Measurements from ENCODE around the gene CLSTN1.

Gene CLSTN1

DNA sequence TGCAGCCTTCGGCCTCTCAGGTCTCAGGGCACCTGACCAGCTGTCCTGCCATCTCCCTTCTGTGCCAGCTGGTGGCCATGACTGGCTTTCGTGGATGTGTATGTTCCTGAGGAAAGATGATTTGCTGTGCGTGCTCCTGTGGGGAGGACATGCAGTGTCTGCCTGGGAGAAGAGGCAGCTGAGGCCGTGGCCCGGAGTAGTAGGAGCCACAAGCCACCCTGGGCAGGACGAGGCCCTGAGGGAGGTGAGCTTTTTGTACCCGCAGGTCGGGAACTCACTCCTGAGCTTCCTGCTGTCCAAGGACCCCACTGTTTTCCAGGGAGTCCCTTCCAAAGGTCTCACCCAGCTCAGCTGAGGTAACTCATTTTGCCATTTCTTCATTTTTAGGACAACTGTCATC lies 113.7 kb downstream of the CLSTN1 start:
- DNase-seq: no peak

DNA sequence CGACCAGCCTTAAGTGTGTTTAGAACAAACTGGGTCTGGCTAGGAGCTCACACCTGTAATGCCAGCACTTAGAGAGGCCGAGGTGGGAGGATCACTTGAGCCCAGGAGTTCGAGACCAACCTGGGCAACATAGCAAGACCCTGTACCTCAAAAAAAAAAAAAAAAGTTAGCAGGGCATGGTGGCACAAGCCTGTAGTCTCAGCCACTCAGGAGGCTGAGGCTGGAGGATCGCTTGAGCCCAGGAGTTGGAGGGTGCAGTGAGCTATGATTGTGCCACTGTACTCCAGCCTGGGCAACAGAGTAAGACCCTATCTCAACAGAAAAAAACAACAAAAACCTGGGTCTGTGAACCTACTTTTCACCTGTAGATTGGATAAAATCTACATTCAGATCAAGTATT lies 117.6 kb downstream of the CLSTN1 start:
- no peak for DNase-seq

DNA sequence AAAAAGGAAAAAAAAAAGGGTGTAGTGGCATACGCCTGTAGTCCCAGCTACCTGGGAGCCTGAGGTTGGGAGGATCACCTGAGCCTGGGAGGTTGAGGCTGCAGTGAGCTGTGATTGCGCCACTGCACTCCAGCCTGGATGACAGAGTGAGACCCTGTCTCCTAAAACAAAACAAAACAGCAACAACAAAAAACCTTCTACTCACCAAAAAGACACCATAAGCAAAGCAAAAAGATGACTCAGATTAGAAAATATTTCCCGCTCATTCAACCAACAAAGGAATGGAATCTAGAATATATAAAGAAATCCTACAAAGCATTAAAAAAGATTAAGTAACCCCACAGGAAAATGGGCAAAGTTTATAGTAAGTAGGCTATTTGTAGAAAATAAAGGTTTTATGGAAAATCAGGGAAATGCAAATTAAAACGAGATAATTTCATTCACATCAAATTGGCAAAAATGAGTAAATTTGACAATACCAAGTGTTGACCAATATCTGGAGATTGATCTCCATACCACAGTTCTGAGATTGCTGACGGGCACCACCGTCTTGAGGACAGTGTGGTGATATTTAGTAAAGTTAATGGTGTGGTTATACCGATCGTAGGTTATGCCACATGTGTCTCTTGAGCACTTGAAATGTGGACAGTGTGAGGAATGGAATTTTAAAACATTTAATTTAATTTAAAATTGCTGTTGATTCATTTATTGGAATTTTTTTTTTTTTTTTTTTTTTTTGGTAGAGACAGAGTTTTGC lies 118.2 kb downstream of the CLSTN1 start:
- no peak for DNase-seq

DNA sequence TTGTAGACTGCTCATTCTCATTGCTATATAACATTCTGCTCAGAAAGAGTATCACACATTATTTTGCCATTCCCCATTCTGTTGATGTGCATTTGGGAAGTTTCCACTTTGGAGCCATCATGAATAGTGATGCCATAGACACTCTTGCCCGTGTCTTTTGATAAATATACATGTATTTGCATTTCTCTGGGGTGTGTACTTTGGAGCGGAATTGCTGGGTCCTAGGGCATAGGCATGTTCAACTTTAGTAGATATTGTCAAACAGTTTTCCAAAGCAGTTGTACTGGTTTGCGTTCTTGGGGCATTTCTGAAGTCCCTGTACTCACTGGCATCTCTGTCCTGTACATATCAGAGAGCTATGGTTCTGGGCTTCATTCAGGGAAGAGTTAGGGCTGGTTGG lies 120.1 kb downstream of the CLSTN1 start:
- DNase-seq: no peak

DNA sequence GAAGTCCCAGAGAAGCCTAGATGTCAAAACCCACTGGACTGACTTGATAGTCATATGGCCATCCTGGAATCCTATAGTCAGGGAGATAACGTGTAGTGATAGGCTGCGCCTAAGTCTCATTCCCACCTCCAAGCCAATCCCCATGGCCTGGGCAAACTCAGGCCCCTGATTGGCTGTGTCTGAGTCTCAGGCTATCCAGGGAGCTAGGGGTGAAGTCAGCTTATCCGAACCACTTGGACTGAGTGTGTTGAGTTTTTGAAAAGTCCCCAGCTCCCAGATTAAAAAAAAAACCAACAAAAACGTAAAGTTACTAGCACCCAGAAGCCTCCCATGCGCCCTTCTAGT lies 120.6 kb downstream of the CLSTN1 start:
- no peak for DNase-seq

DNA sequence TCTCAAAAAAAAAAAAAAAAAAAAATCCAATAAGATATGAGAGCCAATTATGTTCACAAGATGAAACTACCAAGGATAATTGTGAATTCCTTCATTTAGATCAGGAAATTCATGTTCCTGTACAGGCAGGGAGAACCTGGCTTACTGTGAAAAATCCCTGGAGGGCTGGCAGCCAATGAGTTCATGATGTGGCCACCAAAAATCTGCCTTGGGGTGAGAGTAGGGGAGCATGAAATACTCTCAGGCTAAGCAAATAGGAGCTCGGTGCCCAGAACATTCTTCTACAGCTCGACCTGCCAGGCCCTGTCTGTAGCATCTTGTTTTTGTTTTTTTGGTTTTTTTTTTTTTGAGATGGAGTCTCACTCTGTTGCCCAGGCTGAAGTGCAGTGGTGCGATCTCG lies 122.1 kb downstream of the CLSTN1 start:
- DNase-seq: no peak

DNA sequence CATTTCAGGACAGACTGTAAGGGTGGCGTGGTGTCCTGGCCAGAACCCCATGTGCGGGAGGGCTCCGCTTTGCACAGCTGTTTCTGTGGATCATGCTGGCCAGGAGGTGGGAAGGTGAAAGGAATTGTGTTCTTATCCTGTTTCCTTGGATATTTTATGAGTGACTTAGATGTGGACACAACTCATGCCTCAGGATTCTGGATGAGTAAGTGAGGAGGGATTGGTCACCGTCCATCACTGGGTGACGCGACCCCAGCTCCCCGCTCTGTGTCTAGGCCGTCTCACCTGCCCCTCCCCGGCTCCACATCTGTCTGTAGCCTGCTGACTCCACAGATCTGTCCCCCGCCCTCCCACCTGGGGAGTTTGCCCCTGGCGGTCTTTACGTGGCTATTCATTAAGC lies 123.4 kb downstream of the CLSTN1 start:
- DNase-seq: no peak

DNA sequence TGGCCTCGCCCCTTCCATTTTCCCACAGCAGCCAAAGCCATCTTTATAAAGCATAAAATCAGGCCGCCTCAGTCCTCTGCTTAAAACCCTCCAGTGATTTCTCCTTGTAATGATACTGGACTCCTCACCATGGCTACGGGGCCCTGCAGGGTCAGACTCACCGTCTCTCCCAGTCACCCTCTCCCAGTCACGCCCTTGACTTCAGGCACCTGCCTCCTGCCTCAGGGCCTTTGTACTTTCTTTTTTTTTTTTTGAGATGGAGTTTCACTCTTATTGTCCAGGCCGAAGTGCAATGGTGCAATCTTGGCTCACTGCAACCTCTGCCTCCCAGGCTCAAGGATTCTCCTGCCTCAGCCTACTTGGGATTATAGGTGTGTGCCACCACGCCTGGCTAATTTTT lies 124.4 kb downstream of the CLSTN1 start:
- DNase-seq: no peak

DNA sequence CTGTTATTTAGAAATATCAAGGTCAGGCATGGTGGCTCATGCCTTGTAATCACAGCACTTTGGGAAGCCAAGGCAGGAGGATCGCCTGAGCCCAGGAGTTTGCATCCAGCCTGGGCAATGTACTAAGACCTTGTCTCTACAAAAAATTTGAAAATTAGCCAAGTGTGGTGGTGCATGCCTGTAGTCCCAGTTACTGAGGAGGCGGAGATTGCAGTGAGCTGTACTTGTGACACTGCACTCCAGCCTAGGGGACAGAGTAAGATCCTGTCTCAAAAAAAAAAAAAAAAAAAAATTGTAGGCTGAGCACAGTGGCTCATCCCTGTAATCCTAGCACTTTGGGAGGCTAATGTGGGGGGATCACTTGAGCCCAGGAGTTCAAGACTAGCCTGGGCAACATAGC lies 127.0 kb downstream of the CLSTN1 start:
- DNase-seq: no peak

DNA sequence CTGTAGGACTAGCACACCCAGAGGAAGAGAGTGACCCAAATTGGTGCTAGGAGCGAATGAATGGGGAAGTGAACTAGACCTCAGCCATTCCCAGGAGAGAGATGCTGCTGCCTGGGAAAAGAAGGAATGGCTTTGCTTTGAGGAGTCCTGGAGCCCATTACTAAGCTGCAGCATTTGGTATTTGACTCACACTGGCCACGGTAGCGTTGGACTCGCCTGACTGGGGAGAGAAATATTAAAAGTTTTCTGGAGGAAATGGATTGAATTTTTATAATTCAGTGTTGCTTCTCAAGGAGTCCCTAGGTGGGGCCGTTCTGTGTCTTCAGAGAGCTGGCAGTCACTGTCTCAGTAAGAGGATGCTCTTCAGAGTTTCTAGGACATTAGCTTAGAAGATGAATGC lies 132.1 kb downstream of the CLSTN1 start:
- no peak for DNase-seq

DNA sequence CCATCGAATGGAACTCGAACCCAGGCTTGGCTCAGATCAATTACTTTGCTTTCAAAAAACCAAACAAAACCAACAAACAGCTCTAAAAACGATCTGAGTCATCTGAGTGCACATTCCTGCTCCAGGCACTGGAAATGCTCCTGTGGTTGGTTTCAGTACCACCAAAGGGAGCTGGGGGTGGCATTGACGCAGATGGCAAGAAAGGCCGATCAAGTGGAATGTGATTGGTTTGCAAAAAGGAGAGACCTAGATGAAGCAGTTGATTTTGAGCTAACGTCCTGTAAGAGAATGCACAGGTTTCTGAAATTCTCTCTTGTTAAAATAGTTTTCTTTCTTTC lies 132.7 kb downstream of the CLSTN1 start:
- DNase-seq: no peak

DNA sequence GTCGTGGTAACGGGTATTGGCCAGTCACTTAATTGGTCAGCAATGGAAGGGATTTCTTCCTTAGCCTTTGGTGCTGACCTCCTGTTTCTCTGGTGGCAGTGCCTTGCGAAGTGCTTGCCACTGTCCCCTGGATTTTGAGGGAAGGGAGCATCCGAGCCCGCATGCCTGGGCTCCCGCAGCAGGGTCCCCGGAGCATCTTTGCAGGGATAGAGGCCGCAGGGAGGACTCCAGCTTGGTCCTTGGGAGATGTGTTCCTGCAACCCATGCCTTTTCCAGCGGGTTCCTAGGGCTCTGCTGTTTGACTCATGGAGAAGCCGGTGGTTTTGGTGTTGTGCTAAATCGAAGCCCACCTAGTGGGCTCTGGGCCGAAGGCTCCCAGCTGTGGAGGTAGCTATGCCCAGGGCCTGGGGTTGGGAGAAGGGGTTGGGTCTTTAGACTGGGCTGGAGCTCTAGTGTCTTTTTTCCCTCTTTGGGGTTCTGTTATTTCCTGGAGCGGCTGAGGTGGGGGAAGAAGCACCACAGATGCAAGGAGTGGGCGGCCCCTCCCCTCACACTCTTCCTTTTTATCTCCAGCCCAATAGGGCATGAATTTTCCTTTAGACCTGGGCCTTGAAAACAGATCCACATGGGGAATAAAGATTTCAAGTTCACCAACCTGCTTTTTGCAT lies 133.2 kb downstream of the CLSTN1 start:
- no peak for DNase-seq

DNA sequence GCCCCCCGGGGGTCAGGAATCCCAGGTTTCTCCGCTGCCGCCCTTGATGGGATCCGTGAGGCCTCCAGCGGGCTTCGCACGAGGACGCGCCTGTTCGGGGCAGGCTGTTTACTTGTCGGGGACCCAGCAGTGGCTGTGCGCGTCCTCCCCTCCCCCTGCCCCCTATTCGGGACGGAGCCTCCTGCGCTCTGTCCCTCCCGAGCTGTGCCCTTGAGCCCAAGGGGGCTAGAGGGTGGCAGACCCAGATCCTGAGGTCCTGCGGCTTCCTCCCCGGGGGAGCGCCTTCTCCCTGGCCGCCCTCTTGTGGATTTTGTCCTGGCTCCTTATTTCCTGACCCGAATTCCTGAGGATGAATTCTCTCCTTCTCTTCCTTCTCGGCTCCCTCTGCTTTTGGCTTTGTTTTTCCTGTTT lies 133.8 kb downstream of the CLSTN1 start:
- DNase-seq: no peak

DNA sequence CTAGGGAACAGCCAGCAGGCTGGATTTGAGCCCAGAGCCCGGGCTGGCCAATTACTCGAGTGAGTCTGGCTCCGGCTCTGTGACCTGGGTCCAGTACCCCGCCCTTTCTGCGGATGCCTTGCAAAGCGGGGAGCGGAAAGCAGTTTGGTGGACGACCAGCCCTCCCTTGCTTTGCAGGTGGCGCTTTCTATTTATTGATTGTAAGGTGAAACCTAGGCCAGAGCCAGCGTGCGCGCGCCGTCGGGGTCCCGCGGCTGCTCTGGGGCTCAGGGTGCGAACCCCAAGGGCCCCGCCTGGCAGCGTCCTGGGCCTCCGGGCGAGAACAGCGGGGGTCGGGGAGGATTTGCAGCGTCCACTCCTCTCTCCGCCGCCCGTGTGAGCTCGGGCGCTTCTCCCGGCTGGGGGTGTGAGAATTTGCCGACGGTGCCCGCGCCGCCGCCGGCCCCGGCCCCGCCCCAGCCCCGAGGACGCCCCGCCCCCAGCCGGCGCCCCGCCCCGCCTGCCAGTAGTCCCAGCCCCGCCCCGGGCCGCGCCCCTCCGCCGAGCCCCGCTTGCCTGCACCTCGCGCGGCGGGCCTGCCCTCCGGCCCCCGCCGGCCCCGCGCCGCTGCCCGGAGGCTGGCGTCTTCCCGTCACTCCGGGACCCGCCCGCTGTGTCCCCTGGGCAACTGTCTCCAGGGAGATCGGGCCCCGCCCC lies 134.6 kb downstream of the CLSTN1 start:
- DNase-seq: peak; percentile 73

DNA sequence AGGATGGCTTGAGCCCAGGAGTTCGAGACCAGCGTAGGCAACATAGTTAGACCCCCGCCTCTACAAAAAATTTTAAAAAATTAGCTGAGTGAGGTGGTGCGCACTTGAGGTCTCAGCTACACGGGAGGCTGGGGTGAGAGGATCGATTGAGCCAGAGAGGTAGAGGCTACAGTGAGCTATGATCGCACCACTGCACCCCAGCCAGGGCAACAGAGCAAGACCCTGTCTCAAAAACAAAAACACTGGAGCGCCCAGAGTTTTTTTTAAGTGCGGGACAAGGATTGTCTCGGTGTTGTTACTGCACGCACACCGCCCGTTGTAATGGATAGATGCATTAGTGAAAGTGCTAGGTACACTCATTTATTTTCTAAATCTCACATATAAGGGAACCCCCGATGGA lies 135.2 kb downstream of the CLSTN1 start:
- DNase-seq: no peak

DNA sequence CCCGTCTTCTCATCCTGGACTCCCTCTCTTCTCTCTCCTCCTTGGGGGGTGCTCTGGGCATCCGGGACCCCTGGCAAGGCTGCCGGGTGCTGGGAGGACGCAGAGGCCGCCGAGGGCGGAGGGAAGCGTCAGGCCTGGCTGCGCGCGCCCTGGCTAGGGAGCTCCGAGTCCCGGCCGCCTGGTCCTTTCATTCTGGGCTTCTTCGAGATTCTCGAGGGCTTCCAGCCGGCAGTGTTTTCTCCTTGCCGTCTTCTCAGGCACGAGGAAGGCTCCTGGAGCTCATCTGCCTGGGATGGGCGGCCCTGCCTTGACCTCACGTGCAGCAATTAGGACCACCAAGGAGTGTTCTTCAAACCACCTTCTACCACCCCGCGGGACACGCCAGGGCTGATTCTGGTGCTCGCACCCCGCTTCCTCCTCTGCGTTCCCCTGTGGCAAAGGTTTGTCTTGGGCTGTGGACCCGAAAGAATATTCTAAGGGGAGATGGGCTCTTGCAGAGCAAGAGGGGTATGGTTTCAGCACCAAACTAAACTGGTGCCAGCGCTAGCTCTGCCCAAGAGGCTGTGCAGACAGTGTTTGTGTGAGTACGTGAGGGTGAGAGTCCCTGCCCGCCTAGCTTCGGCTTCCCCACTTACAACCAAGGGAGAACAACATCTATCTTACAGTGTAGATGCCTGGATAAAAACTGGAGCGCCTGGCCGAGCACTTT lies 135.7 kb downstream of the CLSTN1 start:
- DNase-seq: peak; percentile 45

DNA sequence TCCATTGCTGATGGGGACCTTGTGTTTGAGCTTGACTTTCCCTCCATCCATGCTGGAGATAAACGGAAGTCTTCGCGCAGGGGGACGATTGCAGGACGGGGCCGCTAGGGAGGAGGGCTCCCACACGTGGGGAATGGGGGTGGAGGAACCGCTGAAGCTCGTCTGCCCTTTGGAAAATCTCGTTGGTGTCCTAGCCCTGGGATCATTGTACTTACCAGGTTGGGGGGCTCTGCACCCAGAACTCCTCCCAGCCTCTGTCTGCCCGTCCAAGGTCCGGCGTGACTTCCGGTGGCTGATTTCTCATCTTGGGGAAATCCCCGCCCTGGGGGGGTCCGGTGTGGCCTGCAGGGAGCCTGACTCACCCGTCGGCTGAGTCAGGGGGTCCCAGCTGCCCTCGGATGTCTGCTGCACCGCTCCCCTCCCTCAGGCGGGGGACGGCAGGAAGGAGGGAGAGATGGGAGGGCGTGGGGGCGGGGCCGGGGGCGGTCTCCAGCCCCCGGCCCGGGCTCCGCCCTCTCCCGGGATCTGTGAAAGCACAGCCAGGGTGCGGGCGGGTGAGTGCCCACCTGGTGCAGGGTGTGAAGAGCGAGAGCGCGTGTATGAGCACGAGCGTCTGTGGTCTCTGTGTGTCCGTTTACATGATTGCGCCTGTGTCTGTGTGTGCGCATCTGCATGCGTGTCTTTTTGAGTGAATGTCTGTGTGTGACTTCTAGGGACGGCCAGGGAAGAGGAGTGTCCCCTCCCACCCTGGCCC lies 136.5 kb downstream of the CLSTN1 start:
- DNase-seq: peak; percentile 74

DNA sequence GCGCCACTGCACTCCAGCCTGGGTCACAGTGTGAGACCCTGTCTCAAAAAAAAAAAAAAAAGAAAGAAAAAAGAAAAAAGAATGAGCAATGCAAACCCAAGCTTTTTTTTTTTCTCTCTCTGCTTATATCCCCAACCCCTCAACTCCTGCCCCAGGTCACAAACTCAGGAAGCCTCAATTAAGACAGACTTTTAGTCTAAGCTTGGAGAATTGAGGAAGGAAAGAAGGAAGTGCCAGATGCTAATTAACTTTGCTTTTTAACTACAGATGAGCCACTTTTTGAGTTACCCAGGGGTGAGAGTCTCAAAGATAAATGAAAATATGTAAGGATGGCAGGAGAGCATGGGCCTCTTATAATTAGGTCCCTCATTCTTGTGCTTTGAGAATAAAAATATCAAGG lies 139.0 kb downstream of the CLSTN1 start:
- no peak for DNase-seq

DNA sequence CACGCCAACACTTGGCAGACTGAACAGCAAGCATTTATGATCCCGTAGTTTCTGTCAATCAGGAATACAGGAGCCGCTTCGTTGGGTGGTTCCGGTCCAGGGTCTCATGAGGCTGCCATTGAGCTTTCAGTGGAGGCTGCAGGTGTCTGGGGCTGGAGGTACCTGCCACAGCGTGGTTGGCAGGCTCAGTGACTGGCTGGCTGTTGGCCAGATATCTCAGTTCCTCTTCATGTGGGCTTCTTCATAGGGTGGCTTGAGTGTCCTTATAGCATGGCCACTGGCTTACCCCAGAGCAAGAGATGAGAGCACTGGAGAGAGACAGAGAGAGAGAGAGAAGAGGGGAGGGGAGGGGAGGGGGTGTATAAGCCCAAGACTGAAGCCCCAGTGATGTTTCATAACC lies 142.9 kb downstream of the CLSTN1 start:
- DNase-seq: no peak

DNA sequence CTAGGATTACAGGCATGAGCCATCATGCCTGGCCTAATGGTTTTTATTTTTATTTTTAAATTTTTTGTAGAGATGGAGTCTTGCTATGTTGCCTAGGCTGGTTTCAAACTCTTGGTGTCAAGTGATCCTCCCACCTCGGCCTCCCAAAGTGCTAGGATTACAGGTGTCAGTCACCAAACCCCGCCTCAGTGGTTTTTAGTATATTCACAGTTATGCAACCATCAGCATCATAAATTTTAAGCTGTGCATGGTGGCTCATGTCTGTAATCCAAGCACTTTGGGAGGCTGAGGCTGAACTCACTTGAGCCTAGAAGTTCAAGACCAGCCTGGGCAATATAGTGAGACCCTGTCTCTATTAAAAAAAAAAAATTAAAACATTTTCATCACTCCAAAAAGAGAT lies 143.7 kb downstream of the CLSTN1 start:
- no peak for DNase-seq
